A549 treated with RU486 at 1 μM for 4 hours (cell line): ENCODE data around the gene MORN4. TPM values are rescaled to one million over a fixed set of nuclear protein-coding genes. Genes with fewer than 3 reads are reported as not detected.

Source experiments
- total RNA-seq: library from RNA; stranded (reverse); fragments of 200-300 nt; extraction: Qiagen RNA extraction; gene quantifications from 5 replicates; pipeline ENCODE4 v1.2.3, GENCODE V29; 2022; ENCODE audit warnings: low read depth

Gene MORN4
- 6.1 to 7.9 TPM (median 6.8 TPM) in 5 replicates for total RNA-seq

DNA sequence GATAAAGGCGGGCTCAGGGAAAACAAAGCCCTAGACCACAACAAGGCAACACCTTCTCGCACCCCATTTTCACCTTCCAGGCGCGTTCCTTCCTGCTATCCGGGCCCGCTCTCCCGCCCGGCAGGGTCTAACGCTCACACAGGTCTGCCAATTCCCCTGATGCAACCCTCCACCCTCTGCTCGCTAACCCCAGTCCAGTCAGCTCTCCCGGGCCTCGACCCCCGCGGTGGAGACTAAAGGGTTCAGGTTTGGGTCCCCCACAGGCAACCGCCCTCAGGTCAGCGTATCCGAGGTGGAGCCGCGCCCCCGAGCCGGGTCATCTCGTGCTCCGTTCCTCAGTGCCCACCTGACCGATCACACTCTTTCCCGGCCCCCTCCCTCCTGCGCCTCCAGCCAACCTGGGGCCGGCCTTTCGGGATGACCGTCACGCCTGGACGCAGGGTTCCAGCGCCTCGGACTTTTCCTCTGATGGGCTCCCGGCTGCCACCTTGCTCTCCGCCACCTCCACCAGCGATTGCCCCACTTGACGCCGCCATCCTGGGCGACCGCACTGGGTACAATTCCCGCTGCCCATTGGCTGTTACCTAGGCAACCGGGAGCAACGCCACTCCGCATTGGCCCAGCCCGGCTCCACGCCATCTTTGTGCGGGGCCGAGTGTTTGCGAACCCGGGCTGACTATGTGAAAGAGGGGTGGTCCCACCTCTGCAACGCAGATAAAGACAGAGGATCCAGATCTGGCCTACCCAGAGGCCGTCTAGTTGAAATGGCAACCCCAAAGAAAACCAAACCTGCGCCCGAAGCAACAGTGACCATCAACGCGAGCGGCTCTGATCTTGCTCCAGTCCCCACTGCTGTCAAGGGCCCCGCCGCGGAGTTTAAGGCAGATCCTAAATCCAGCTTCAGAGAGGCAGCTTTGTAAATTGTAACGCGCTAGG, at the start of gene MORN4:
Gene MORN4 (minus strand): TSS at position 552 of the 936 bp plus-strand sequence. CDS start 13,847 bp downstream, outside the sequence.

DNA sequence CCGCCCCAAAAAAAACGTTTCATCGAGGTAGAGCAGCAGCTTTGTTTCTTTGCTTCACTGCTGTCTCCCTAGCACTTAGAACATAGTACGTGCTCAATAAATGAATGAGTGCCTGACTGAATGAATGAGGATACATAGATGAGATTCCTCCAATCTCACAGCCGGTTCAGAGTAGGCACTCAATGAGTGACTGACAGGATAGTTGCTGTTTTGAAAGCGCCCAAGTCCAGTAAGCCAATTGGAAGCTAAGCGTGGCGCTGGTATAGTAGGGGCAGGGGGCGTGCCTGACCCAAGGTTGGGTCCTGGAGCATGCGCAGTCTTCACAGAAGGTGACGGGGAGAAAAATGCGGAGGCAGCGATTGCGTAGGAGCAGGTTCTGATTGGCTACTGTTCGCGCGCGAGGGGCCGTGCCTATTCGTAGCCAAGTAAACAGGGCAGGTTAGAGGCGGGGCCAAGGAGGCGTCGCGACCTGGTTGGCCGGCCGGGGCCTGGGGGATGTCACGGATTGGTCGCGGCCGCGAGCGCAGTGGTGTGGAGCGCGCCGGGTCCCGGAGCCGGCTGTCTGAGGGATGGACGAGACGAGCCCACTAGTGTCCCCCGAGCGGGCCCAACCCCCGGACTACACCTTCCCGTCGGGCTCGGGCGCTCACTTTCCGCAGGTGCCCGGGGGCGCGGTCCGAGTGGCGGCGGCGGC, 7.0 kb upstream of the MORN4 start, which contains the start of gene PI4K2A:
Gene PI4K2A (plus strand): TSS at position 498 of the 694 bp plus-strand sequence. CDS start 72 bp downstream, at position 570.

DNA sequence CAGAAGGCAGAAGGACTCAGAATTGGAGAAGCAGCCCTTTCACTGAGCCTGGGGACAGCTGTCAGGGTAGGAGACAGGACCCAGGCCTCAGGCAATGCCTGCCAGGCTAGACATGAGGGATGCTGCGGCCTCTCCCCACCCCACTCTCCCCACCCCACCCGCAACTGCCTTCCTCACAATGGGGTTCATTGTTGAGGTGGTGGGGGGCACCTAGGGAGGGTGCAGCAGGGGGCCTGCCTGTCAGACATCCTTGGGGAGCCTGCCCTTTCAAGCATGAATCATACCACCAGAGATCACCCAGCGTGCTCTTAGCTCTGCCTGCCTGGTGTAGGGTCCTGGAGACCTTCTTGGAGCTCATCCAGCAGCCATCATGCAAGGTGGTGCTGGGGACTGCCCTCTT, 43.8 kb downstream of the MORN4 start, which contains the start of gene C10orf62:
Gene C10orf62 (plus strand): TSS at position 243 of the 400 bp plus-strand sequence. CDS start 177 bp downstream, outside the sequence.

DNA sequence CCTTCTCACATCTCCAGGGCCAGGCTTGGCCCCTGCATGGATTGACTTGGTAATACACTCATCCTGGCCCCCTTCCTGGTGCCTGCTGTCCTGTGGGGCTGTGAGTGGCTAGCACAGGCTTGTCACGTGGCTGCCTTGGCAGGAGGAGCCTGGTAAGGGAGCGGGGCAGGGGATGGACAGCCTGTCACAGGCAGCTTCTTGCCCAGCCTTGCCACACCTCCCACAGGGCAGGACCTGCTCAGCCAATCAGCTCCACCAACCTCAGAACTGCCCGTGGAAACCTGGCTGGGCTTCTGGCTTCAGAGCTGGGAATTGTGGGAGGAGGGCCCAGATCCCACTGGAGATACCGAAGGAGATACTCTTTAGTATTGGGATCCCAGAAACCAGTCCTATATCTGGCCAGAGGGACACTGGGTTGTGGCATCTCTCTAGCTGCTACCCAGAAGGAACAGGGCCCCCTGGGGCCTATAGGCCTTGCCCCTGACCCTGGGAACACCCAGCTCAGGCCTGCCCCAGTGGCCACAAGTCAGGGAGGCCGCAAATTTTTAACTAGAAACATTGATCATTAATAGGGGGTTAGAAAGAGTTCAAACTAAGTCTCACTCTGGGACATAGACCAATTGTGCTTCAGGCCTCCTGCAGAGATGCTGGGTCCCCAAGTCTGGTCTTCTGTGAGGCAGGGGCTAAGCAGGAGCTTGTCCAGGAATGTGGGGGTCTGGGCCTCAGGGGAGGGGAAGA, 49.1 kb downstream of the MORN4 start, which contains the start of gene HOGA1:
Gene HOGA1 (plus strand): TSS at position 330 of the 738 bp plus-strand sequence. CDS start 315 bp downstream, at position 645.

DNA sequence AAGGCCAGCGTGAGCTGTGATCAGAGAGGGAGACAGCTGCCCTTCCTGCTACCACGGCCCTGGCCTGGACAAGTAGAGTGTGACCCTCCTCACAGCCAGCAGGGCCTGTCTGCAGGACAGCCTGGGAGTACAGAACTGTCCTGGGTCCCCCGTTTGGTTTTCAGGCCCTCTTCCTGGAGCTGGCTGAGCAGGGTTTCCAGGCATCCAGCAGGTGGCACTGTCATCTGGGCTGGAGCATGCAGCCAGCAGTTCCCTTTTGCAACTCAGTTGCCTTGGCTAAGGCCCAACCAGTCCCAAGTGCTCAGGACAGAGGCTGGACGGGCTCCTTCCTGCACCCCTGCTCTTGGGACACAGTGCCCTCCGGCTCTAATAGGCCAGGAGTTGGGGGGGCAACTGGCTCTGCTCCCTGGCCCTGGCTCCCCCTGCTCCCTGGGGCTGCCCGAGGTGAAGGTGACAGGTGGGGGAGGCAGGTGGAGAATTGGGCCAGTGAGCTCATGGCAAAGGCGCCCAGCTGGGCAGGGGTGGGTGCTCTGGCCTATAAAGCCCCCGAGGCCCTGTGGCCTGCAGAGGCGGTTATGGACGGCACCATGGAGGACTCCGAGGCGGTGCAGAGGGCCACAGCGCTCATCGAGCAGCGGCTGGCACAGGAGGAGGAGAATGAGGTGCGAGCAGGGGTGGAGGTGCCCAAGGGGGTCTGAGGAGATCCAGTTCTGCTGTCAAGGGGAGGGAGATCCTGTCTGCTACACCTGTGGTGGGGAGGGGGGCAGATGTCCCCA, 60.9 kb downstream of the MORN4 start, which contains the start of gene ANKRD2:
Gene ANKRD2 (plus strand): TSS at position 566 of the 776 bp plus-strand sequence. CDS start 10 bp downstream, at position 576.

Other genes starting within 250 kb of the MORN4 start
- 52.6 to 75.2 TPM (median 61.0 TPM) in 5 replicates for gene RRP12, start 232.2 kb downstream of the MORN4 start, total RNA-seq
- 555 to 637 TPM (median 622 TPM) in 5 replicates for gene PGAM1, start 207.3 kb downstream of the MORN4 start, total RNA-seq
- gene EXOSC1, start 187.5 kb downstream of the MORN4 start, total RNA-seq = 53.0 to 60.6 TPM (median 54.2 TPM) in 5 replicates
- gene ZDHHC16, start 187.3 kb downstream of the MORN4 start, total RNA-seq = 42.8 to 52.3 TPM (median 50.0 TPM) in 5 replicates
- gene MMS19, start 135.1 kb downstream of the MORN4 start, total RNA-seq = 40.8 to 46.0 TPM (median 44.2 TPM) in 5 replicates
- gene UBTD1, start 134.6 kb downstream of the MORN4 start, total RNA-seq = 13.2 to 19.6 TPM (median 18.9 TPM) in 5 replicates
- gene ANKRD2, start 60.7 kb downstream of the MORN4 start, total RNA-seq = 2.8 to 6.8 TPM (median 4.4 TPM) in 5 replicates
- 0.83 to 1.7 TPM (median 0.93 TPM) in 5 replicates for gene HOGA1, start 49.1 kb downstream of the MORN4 start, total RNA-seq
- not detected in 5 replicates for gene C10orf62, start 43.8 kb downstream of the MORN4 start, total RNA-seq
- gene PI4K2A, start 7.2 kb upstream of the MORN4 start, total RNA-seq = 26.1 to 29.6 TPM (median 28.8 TPM) in 5 replicates
- 57.9 to 112 TPM (median 85.8 TPM) in 5 replicates for gene AVPI1, start 53.7 kb upstream of the MORN4 start, total RNA-seq
- gene MARVELD1, start 80.2 kb upstream of the MORN4 start, total RNA-seq = 36.5 to 45.4 TPM (median 39.9 TPM) in 5 replicates
- 19.5 to 25.5 TPM (median 24.7 TPM) in 5 replicates for gene ZFYVE27, start 103.6 kb upstream of the MORN4 start, total RNA-seq
- 1.9 to 2.5 TPM (median 2.3 TPM) in 5 replicates for gene SFRP5, start 138.5 kb upstream of the MORN4 start, total RNA-seq
- gene GOLGA7B, start 216.3 kb upstream of the MORN4 start, total RNA-seq = 4.0 to 5.9 TPM (median 4.7 TPM) in 5 replicates